Adrenal gland (tissue), 12 donors: ENCODE measurements around the gene FARP1. TPM values are rescaled to one million over a fixed set of nuclear protein-coding genes. Genes with fewer than 3 reads are reported as not detected.
A peak's percentile ranks its signal among the peaks of the same experiment; 100 is the strongest.

Experiments
- DNase-seq, 7 donors: peaks; one replicate each; pipeline ENCODE4 v3.0.0-alpha.2; 2019 to 2020
- H3K27ac ChIP-seq, 5 donors: fragments of 200-600 bp; sonication (generic) in 4 of 5; 1 replicate in 3 of 5; 2 replicates in 2 of 5; pipeline versions ENCODE4 v1.5.1 to v1.8.0; 2016 to 2020; ENCODE audit warnings: mild to moderate bottlenecking in 1 of 5
- H3K27me3 ChIP-seq: fragments of 200-600 bp; 2 replicates; pipeline ENCODE4 v1.8.0; 2021
- H3K36me3 ChIP-seq, 2 donors: fragments of 200-600 bp; replicated peaks in 1 of 2; 1 replicate in 1 of 2; 2 replicates in 1 of 2; pipeline versions ENCODE4 v1.5.1 to v1.8.0; 2018 to 2022
- H3K4me1 ChIP-seq, 2 donors: fragments of 200-600 bp; replicated peaks in 1 of 2; 1 replicate in 1 of 2; 2 replicates in 1 of 2; pipeline versions ENCODE4 v1.5.1 to v1.8.0; 2018 to 2021
- H3K4me3 ChIP-seq, 4 donors: fragments of 200-600 bp; sonication (generic) in 3 of 4; one replicate each; pipeline ENCODE4 v1.5.1; 2016 to 2018
- H3K9me3 ChIP-seq, 3 donors: fragments of 200-600 bp; sonication (generic) in 1 of 3; replicated peaks in 1 of 3; 1 replicate in 2 of 3; 2 replicates in 1 of 3; pipeline versions ENCODE4 v1.5.1 to v1.8.0; 2016 to 2021
- CTCF ChIP-seq, 6 experiments: fragments of 450-650 bp in 4 of 6; fragments of 200-600 bp in 2 of 6; sonication (generic) in 1 of 6; IDR thresholded peaks; 1 replicate in 5 of 6; 2 replicates in 1 of 6; pipeline versions ENCODE4 v1.5.1 to v1.8.0; 2016 to 2021; ENCODE audit warnings: antibody characterized with exemption in 6 of 6, mild to moderate bottlenecking in 2 of 6, moderate library complexity in 1 of 6
- POLR2A ChIP-seq, 2 donors: fragments of 450-650 bp; IDR thresholded peaks; one replicate each; pipeline ENCODE4 v1.6.1; 2017; ENCODE audit warnings: antibody characterized with exemption in 2 of 2, mild to moderate bottlenecking in 2 of 2, moderate library complexity in 1 of 2
- WGBS, 4 donors: extraction: QIAGEN DNeasy Blood & Tissue Kit in 2 of 4; methylation state at CpG; one replicate each; pipeline versions ENCODE4 v1.1.5 to v1.1.7; 2013 to 2017; 5-methylcytosine and 5-hydroxymethylcytosine counted together
- intact Hi-C, 2 donors: fragments of 100-400 bp; cut with DNase I; formaldehyde crosslinking; loops; one replicate each; pipeline versions ENCODE4 v1.14.1 to v1.15.0; 2022 to 2023
- polyA plus RNA-seq, 3 donors: library from polyadenylated mRNA; stranded (reverse); fragments of 200-250 nt in 2 of 3; fragments of 350-450 nt in 1 of 3; fragmentation: Illumina TruSeq in 1 of 3; extraction: RNeasy Lipid Tissue Mini Kit (QIAGEN cat#74804) in 1 of 3; gene quantifications; one replicate each; pipeline ENCODE4 v1.2.3, GENCODE V29; 2013 to 2014
- total RNA-seq, 9 donors: library from RNA; depleted of rRNA in 4 of 9; stranded (reverse); fragments of >200 nt in 4 of 9; fragments of 120-200 nt in 1 of 9; fragmentation: NEBNext Ultra II Directional in 1 of 9; extraction: Animal tissue kit (Norgen Biotek cat#: 25700) in 1 of 9; gene quantifications; one replicate each; pipeline versions ENCODE4 v1.1.0 to v1.2.4, GENCODE V29; 2013 to 2023
- donor health status: healthy with polysubstance abuse.
- donor health status: Bipolar disorder and iron deficiency.
- donor health status: DM: yes; HTN: yes; CAD: no.
- donor health status: DM: no; HTN: no; CAD: no.
- donor health status: DM: no; HTN: no; CAD: no.
- donor health status: DM: yes; HTN: yes; CAD: no.

FARP1 gene
- total and polyA plus RNA-seq, 12 donors, result 27.1 to 304 (median 71.6) TPM

GRCh38 chr13:98386637-98387036, 243.7 kb downstream of the FARP1 start:
- WGBS, 4 donors, result 92 to 95% (median 95%) methylated on average over 8 of the region's 8 CpGs
- intact Hi-C loops, result no loop called here

DNA sequence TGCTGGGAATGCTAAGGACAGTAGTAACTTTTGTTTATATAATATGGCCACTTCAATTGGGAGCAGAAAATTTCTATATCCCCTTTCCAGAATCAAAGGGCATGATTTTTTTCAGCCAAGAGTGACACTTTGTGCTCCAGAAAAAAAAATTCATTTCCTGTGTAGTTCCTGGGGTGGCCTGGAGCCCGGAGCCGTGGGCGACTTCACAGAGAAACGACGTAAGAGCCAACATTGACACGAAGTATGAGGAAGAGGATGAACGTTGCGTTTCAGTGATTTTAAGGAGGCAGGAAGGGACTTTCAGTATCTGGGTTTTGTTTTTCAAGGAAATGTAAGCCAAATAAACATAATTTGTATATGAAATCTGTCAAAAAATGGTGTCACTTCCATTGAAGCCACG, 246.4 kb downstream of the FARP1 start:
- Histone ChIP-seq H3K9me3 (no peaks in the 10 kb centered on the region), H3K4me1 (peaks cover 0 to 5% of the 10 kb centered on the region in 2 donors), H3K36me3 (peaks cover 0 to 30% of the 10 kb centered on the region in 2 donors), H3K4me3 (no peak overlapping the region), H3K27ac (peak overlapping the region in 1 of 5 donors; percentile 20), H3K27me3 (no peaks in the 10 kb centered on the region)
- peak in 1 of 6 experiments; percentile 6 for TF ChIP-seq CTCF (IDR thresholded peaks at IDR 0.05)
- no peak for TF ChIP-seq POLR2A (IDR thresholded peaks at IDR 0.05)
- intact Hi-C loops, result no loop called here
- WGBS, 4 donors, result 59 to 85% (median 71%) methylated on average over 9 of the region's 9 CpGs
- DNase-seq, result peak in 1 of 7 donors; percentile 15

More at GRCh38 chr13:98386637-98387036, 243.7 kb downstream of the FARP1 start:
- no peak overlapping the region for H3K27ac ChIP-seq
- peaks cover 0 to 24% of the 10 kb centered on the region in 2 donors for H3K36me3 ChIP-seq
- H3K4me3 ChIP-seq, result no peak overlapping the region
- H3K9me3 ChIP-seq, result no peaks in the 10 kb centered on the region
- H3K27me3 ChIP-seq, result no peaks in the 10 kb centered on the region
- DNase-seq, result no peak
- H3K4me1 ChIP-seq, result peaks cover 0 to 5% of the 10 kb centered on the region in 2 donors
- TF ChIP-seq POLR2A (IDR thresholded peaks at IDR 0.05) (no peak), CTCF (IDR thresholded peaks at IDR 0.05) (no peak)

GRCh38 chr13:98390086-98390715, 247.3 kb downstream of the FARP1 start:
- DNase-seq, result peak in 1 of 7 donors; percentile 27
- WGBS, 4 donors, result 89 to 98% (median 93%) methylated on average over 8 to 11 of the region's 11 CpGs
- TF ChIP-seq CTCF (IDR thresholded peaks at IDR 0.05) (no peak), POLR2A (IDR thresholded peaks at IDR 0.05) (no peak)
- intact Hi-C loops, result loop anchor here in 1 of 2 donors (10.0 kb wide), 1 partner anchor 245 kb away; the partner anchor contains the start of gene FARP1
- Histone ChIP-seq H3K9me3 (no peaks in the 10 kb centered on the region), H3K4me1 (peaks cover 0 to 5% of the 10 kb centered on the region in 2 donors), H3K27me3 (no peaks in the 10 kb centered on the region), H3K27ac (no peak overlapping the region), H3K4me3 (no peak overlapping the region), H3K36me3 (peaks cover 0 to 39% of the 10 kb centered on the region in 2 donors)

GRCh38 chr13:98393873-98394272, 251.0 kb downstream of the FARP1 start:
- Histone ChIP-seq H3K9me3 (no peaks in the 10 kb centered on the region), H3K27me3 (no peaks in the 10 kb centered on the region), H3K4me1 (peaks cover 0 to 3% of the 10 kb centered on the region in 2 donors), H3K36me3 (peaks cover 0 to 31% of the 10 kb centered on the region in 2 donors), H3K27ac (no peak overlapping the region), H3K4me3 (no peak overlapping the region)
- intact Hi-C loops, result loop anchor here in 1 of 2 donors (10.0 kb wide), 1 partner anchor 249 kb away; the partner anchor contains the start of gene FARP1
- DNase-seq, result peak in 1 of 7 donors; percentile 16
- no peak for TF ChIP-seq POLR2A (IDR thresholded peaks at IDR 0.05)
- no peak for TF ChIP-seq CTCF (IDR thresholded peaks at IDR 0.05)
- WGBS, 4 donors, result 88 to 95% (median 88%) methylated on average over 10 to 11 of the region's 11 CpGs
